Measurements from ENCODE around the gene SPAG6. TPM values are rescaled to one million over a fixed set of nuclear protein-coding genes. Genes with fewer than 3 reads are reported as not detected.

SPAG6 gene
- total and polyA plus RNA-seq, 4 donors: 0.23 TPM; not detected in 3

GRCh38 chr10:22324413-22324812 is 20.9 kb upstream of the SPAG6 start:
- H3K4me3 ChIP-seq (ENCODE audit: low read depth in 1 of 3, low read length in 3 of 3): peak overlapping the region; percentile 65 to 91 (median 74)
- H3K27ac ChIP-seq (ENCODE audit: low read depth in 1 of 2, low read length in 2 of 2): no peak overlapping the region
- no peaks in the 10 kb centered on the region for H3K27me3 ChIP-seq (ENCODE audit: control insufficient read depth in 4 of 4, insufficient read depth in 4 of 4, low read length in 3 of 4)
- TF ChIP-seq CTCF (IDR thresholded peaks at IDR 0.05; ENCODE audit: low read depth, low read length, missing input control) (no peak), HNF4A (conservative IDR thresholded peaks at IDR 0.05) (no peak), SP1 (IDR thresholded peaks at IDR 0.05) (no peak), FOXA2 (IDR thresholded peaks at IDR 0.05) (no peak)
- H3K36me3 ChIP-seq (ENCODE audit: control insufficient read depth in 4 of 4, insufficient read depth in 3 of 4, low read depth in 1 of 4, low read length in 3 of 4): peaks cover 3 to 8% (median 6%) of the 10 kb centered on the region in 4 donors
- peak overlapping the region in 1 of 2 donors; percentile 60 for H3K9ac ChIP-seq (ENCODE audit: low read depth in 1 of 2, low read length in 2 of 2)
- 65% methylated on average over 4 of the region's 4 CpGs for WGBS
- DNase-seq (ENCODE audit: low spot score): no peak
- H3K4me1 ChIP-seq (ENCODE audit: control insufficient read depth in 4 of 4, insufficient read depth in 4 of 4, low read length in 3 of 4): peaks cover 14 to 48% (median 31%) of the 10 kb centered on the region in 4 donors
- no peaks in the 10 kb centered on the region for H3K9me3 ChIP-seq (ENCODE audit: control insufficient read depth in 4 of 4, low read length in 3 of 4)

GRCh38 chr10:22324893-22325271 is 20.4 kb upstream of the SPAG6 start:
- Histone ChIP-seq H3K4me3 (ENCODE audit: low read depth in 1 of 3, low read length in 3 of 3) (peak overlapping the region; percentile 65 to 91 (median 74)), H3K27ac (ENCODE audit: low read depth in 1 of 2, low read length in 2 of 2) (peak overlapping the region; percentile 66 to 71), H3K27me3 (ENCODE audit: control insufficient read depth in 4 of 4, insufficient read depth in 4 of 4, low read length in 3 of 4) (no peaks in the 10 kb centered on the region), H3K36me3 (ENCODE audit: control insufficient read depth in 4 of 4, insufficient read depth in 3 of 4, low read depth in 1 of 4, low read length in 3 of 4) (peaks cover 3 to 13% (median 11%) of the 10 kb centered on the region in 4 donors), H3K9me3 (ENCODE audit: control insufficient read depth in 4 of 4, low read length in 3 of 4) (no peaks in the 10 kb centered on the region), H3K9ac (ENCODE audit: low read depth in 1 of 2, low read length in 2 of 2) (peak overlapping the region; percentile 60 to 68), H3K4me1 (ENCODE audit: control insufficient read depth in 4 of 4, insufficient read depth in 4 of 4, low read length in 3 of 4) (peaks cover 14 to 43% (median 26%) of the 10 kb centered on the region in 4 donors)
- no peak for DNase-seq (ENCODE audit: low spot score)
- TF ChIP-seq YY1 (IDR thresholded peaks at IDR 0.05) (peak; percentile 17), REST (IDR thresholded peaks at IDR 0.05) (no peak), TAF1 (conservative IDR thresholded peaks at IDR 0.05) (no peak), EGR1 (IDR thresholded peaks at IDR 0.05; ENCODE audit: low read depth in 2 of 2) (no peak), RXRA (IDR thresholded peaks at IDR 0.05) (no peak), SP1 (IDR thresholded peaks at IDR 0.05) (no peak), FOXA1 (IDR thresholded peaks at IDR 0.05) (peak; percentile 8), CTCF (IDR thresholded peaks at IDR 0.05; ENCODE audit: low read depth, low read length, missing input control) (no peak), HNF4G (IDR thresholded peaks at IDR 0.05) (no peak)
- WGBS: 1% methylated on average over 9 of the region's 9 CpGs

Data from liver (tissue), 9 donors.